ENCODE measurements around the gene IQGAP3.
"Not testable (repeated sequence)": the region's sequence is repeated elsewhere in the genome, so short reads cannot be mapped to it uniquely, and the experiment has no call there.

Gene IQGAP3

GRCh38 chr1:156594190-156594589 lies 21.8 kb upstream of the IQGAP3 start:
- no peak for DNase-seq

GRCh38 chr1:156593661-156593989 lies 21.3 kb upstream of the IQGAP3 start:
- no peak for DNase-seq

DNA sequence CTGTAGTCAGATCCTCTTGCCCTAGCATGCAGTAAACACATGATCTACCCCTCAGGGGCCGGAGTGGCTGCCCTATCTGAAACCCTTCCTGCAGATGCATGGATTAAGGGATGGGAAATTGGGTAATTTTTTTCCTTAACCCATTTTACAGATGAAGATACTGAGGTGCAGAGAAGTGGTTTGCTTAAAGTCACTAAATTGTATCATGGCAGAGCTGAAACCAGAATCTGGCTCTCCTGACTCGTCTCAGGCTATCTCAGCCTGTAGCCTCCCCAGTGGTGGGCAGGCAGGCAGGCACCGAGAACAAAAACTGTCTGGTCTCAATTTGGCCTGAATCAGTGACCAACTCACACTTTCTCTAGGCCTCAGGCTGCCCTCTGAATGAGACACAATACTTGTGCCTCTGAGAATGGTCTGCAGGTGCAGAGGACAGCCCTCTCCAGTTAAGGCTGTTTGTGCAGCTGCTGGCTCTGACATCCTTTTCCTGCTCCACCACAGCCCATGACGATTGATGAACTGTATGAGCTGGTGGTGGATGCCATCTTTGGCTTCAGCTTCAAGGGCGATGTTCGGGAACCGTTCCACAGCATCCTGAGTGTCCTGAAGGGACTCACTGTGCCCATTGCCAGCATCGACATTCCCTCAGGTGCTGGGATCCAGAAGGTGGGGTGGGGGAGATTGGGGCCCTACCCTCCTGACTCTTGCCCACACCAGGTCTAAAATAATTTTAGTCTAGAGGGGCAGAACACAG lies 20.7 kb upstream of the IQGAP3 start:
- no peak for DNase-seq

GRCh38 chr1:156592158-156592909 lies 20.0 kb upstream of the IQGAP3 start:
- DNase-seq, result no peak

DNA sequence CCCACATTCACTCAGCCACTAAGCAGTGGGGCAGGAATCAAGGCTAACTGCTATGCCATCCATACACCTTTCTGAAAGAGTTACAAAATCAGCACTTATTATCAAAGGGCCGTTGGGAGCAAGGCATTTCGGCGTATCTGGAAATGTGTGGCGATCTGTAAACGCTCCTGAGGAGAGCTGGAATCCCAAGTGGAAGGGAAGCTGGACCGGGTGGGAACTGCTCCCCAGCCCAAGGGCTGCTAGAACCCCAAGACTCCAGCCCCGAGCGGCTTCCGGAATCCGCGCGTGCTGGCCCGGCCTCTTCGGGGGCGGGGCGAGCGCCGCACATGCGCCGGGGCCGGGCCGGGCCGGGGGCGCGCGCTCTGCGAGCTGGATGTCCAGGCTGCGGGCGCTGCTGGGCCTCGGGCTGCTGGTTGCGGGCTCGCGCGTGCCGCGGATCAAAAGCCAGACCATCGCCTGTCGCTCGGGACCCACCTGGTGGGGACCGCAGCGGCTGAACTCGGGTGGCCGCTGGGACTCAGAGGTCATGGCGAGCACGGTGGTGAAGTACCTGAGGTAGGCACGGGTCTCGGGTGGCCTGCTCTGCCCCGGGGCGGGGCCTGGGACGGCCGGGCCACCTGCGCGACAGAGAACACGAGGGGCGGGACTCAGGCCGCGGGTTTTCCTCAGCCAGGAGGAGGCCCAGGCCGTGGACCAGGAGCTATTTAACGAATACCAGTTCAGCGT lies 19.2 kb upstream of the IQGAP3 start, which contains the start of gene NAXE:
NAXE (plus strand) TSS at position 345 of the 726 bp plus-strand sequence; CDS start at position 374, 29 bp downstream.
- peak; percentile 75 for DNase-seq

DNA sequence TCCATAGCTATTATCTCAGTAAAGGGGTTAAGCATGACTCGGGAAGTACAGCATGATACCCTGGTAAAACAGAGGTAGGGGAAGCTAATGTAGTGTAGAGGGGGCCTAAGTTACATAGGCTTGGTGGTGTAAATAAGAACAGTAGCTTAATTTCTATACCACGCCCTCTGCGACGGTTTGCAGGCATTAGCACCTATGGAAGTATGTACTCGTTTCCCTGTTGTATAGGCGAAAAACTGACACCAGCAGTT lies 18.7 kb upstream of the IQGAP3 start:
- DNase-seq, result no peak

- DNase-seq, result no peak
These were observed 18.2 kb upstream of the IQGAP3 start for GRCh38 chr1:156590326-156591180.

DNA sequence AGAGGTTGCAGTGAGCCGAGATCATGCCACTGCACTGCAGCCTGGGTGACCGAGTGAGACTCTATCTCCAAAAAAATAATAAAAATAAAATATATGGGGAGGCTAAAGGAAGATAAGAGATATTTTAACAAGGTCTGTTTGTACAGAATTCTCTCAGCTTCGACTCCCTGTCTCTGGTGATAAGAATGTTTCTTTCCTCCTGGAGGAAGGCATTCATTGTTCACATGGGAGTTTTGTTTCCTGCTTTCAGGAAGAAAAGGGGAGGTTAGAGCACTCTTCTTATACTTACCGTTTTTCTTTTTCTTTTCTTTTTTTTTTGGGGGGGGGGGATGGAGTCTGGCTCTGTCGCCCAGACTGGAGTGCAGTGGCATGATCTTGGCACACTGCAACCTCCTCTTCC lies 17.2 kb upstream of the IQGAP3 start:
- no peak for DNase-seq

DNA sequence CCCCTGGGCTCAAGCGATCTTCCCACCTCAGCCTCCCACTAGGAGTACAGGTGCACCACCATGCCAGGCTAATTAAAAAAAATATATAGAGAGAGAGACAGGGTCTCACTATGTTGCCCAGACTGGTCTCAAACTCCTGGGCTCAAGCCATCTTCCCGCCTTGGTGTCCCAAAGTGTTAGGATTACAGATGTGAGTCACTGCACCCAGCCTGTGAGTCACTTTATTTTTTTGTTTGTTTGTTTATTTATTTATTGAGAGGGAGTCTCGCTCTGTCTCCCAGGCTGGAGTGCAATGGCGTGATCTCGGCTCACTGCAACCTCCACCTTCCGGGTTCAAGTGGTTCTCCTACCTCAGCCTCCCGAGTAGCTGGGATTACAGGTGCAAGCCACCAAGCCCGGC lies 15.6 kb upstream of the IQGAP3 start:
- DNase-seq, result not testable (repeated sequence)

- DNase-seq, result no peak
These were observed 14.6 kb upstream of the IQGAP3 start for GRCh38 chr1:156586892-156587477.

DNA sequence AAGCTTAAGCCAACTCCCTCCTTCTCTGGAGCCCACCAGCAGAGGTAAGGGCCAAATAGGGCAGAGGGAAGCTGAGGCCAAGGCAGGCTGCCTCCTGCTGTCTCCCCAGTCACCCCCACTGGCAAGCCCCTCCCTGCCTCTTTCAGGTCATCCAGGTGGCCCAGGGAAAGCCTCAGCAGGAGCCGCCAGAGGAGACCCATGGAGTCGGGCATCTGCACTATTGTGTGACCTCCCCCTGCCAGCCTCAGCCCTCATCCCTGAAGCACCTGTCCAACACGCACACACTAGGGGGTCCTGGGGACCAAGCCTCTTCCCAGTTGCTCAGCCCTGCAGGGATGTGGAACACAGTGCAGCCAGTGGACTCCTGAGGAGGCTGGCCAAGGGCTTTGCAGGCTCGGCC lies 14.0 kb upstream of the IQGAP3 start:
- DNase-seq, result no peak

GRCh38 chr1:156584813-156585212 lies 12.4 kb upstream of the IQGAP3 start:
- DNase-seq, result peak; percentile 20

DNA sequence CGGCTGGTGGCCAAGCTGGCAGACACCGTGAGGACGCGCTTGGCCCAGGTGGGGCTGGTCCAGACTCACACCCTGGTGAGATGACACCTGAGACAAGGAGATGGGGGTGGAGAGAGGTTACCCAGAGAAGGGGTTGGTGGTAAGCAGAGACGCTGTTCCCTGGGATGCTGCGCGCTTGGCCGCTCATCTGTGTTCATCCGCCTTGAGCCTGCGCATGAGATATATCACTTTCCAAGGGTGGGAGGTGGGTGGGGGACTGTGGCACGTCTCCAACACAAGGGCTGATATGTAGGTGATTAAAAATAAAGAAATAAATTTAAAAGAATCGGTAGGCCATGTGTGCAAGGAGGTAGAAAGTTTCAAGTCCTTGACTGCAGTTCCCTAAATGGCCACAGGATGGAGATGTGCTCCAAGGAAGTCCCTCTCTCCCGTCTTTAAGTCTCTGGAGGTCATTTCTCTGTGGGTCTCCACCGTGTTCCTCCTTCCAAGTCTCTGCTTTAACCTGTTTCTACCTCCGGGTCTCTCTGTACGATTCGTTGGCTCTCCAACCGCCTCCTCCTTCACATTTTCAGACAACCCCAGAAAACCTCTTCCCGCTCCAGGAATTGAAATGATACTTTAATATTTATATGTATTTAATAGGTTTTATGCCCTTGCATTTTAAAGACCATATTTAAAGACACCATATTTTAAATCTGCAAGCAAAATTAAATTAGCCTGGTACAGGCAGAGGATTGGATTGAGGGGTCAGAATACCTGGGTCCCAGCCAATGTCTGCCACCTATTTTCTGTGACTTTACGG lies 11.7 kb upstream of the IQGAP3 start:
- DNase-seq, result peak; percentile 72

GRCh38 chr1:156582388-156583017 lies 10.1 kb upstream of the IQGAP3 start:
- no peak for DNase-seq

- DNase-seq, result no peak
These were observed 9.5 kb upstream of the IQGAP3 start for GRCh38 chr1:156581661-156582387.

DNA sequence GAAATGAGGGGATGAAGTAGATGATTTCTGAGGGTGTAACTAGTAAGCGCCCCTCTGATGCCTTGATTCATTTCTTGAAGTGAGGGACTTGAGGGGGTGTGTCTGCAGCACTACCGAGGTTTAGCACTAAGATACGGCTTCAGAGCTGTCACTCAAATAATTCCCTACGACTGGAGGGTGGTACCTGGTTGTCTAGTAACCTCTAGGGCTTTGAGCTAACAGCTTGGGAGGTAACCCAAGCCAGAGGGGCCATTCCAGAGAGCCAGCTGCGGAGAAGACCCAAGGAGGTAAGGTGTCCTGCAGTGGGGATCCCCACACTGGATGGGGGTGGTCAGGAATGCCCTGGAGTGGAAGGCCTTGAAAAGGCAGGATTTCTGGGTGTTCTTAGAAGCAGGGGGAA lies 7.1 kb upstream of the IQGAP3 start, which contains the start of gene TTC24:
TTC24 (plus strand) TSS at position 252 of the 400 bp plus-strand sequence. CDS start 1,642 bp downstream, outside the sequence.
- no peak for DNase-seq

DNA sequence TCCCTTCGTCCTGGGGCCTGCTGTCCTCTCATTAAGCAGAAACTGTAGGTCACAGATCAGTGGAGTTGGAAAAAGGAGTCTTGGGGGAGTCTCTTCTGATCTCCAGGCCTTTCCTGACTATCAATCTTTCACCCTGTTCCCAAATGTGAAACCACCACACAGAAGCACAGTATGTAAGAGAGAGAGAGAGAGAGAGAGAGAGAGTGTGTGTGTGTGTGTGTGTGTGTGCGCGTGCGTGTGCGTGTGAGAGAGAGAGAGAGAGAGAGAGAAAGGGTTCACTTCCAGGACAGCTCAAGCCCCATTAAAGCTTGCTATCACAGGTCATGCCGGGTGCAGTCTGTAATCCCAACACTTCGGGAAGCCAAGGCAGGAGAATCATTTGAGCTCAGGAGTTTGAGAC lies 5.7 kb upstream of the IQGAP3 start:
- no peak for DNase-seq

- DNase-seq, result no peak
These were observed 5.2 kb upstream of the IQGAP3 start for GRCh38 chr1:156577550-156577949.

- no peak for DNase-seq
These were observed 1.8 kb upstream of the IQGAP3 start for GRCh38 chr1:156574039-156574633.

DNA sequence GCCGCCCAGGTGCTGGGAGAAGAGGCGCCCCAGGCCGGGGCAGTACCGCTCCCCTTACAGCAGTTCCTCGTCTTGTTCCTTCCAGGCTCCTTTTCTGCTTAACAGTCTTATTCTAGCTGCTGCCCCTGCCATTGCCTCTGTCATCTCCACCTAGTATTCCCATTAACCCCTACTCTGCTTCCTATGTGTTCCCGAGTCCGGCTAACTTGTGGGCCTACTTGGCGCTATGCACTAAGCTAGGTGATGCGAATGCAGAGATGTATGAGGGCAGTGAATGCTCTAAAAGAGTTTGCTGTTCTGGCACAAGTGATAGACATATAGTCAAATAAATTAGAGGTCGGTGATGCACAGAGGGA lies 276 bp upstream of the IQGAP3 start:
- DNase-seq, result no peak

All from NCI-H1105 (cell line).